GM18907 (cell line): ENCODE data around the gene DNAJB8.

Source experiments
- ATAC-seq: cut with Tn5 transposase; IDR thresholded peaks from one replicate; pipeline ENCODE4 v1.9.1; 2021; ENCODE audit warnings: mild to moderate bottlenecking, moderate library complexity; ENCODE audit not compliant: unreplicated experiment

Gene DNAJB8

DNA sequence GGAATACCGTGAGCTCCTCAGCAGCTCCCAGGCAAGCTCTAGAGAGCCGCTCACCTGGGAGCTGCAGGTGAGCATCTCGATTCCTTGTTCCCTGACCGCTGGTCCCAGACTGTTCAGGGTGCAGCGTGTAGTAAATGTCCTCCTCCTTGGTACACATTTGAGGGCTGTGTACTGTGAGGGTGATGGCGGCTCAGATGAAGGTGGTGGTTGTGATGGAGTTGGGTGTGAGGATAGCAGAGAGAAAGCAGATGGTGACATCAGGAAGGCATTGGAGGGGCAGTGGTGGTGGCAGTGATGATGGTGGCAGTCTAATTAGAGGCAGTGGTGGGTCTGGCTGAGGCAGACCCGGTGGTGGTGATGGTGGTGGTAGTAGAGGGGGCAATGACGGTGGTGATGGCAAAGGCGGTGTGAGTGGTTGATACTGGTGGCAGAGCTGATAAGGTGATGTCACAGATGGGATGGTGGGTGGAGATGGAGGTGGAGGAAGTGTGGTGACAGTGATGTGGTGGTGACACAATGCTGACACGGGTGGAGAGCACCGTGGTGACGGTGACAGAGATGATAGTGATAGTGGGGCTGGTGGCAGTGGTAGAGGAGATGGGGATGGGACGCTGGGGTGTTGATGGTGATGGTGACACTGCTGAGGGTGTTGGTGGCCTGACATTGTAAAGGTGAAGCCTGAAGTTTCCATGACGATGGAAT is at the start of gene DNAJB8:
TSS of gene DNAJB8 (minus strand) at position 51 of the 702 bp plus-strand sequence. CDS start 3,645 bp downstream, outside the sequence.
- ATAC-seq, result no peak

DNA sequence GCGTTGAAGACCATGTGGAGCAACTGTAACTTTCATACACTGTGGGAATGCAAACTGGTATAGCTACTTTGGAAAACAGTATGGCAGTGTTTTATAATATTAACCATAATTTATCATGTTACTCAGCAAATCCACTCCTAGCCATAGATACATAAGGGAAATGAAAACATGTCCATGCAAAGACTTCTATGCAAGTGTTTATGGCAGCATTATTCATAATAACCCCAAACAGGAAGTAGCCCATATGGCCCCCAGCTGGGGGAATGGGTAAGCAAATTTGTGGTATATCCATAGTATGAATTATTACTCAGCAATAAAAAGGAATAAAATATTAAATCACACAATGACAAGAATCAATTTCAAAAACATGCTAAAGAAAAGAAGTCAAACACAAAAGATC is 49.3 kb upstream of the DNAJB8 start:
- no peak for ATAC-seq

DNA sequence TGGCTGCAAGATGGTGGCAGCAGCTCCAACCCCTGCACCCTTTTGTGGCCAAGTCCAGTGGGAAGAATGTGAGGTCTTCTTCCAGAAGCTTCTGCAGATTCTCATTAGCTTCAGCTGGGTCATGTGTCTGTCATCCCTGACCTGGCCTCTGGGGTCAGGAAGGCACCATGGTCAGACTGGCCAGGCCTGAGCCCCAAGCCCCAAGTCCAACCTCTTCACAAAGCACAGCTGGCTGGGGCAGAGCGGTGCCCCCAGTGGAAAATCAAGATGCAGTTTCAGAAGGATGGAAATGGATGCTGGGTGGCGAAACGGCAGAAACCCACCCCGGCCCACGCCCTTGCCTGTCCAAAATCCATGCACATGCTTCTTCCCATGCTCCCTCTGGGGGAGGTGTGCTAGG is 42.2 kb upstream of the DNAJB8 start:
- no peak for ATAC-seq

DNA sequence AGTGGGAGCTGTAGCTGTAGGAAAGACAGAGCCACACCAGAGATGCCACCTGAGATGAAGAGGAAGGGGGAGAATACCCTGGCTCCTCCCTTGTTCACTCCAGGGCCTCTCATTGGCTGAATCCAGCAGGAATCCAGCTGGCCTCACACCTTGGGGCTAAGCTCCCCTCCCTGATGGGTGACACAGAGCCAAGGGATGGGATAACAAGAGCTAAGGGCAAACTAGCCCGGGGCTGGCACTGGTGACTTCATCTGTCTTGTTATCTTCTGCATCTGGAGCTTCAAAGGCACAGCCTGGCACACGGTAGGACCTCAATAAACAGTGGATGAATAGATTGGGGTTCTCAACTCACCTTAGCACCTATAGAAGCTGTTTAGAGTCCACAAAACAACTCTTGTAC is 40.1 kb upstream of the DNAJB8 start:
- no peak for ATAC-seq

DNA sequence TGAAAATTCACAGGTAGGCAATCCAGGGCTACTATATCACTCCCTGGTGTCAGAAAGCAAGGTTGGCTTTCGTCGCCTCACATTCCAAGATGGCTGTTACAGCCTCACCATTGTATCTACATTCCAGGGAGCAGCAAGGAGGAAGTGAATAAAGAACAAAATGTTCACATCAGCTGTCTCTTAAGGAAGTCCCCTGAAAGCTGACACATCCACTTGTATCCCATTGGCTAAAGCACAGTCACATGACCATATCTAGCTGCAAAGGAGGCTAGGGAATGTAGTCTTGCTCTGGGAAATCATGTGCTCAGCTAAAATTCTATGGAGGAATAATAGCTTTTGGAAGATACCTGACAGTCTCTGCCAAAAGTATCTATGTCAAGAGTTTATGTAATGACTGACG is 39.1 kb upstream of the DNAJB8 start:
- ATAC-seq, result no peak

DNA sequence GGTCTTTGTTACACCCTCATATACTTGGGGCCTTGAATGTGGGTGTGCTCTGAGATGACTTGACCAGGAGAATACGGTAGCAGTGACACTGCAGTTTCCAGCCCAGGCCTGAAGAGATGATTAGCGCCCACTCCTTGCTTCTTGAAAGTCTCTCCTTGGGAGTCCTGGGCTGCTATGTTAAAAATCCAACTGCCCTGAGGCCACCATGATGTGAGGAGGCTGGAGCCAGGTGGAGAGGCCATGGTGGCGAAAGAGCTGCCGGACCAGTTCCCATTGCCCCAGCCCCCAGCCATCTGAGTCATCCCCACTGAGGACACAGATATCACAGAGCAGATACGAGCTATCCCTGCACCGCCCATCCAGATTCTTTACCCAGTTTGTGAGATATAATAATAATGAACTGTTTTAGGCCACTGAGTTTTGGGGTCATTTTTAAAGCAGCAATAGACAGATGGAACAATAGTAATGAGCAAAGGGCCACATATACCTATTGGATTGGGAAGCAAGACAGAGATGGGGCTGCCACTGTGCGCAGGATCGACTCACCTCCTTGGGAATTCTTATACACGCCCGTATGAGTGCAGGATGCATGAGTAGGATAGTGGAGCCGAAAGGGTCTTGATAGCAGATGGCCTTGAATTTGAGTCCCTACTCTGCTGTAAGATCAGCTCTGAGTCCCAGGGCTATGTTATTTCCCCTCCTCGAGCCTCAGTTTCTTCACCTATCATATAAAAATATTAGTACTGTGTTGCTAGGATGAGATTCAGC is 38.5 kb upstream of the DNAJB8 start:
- ATAC-seq, result no peak

DNA sequence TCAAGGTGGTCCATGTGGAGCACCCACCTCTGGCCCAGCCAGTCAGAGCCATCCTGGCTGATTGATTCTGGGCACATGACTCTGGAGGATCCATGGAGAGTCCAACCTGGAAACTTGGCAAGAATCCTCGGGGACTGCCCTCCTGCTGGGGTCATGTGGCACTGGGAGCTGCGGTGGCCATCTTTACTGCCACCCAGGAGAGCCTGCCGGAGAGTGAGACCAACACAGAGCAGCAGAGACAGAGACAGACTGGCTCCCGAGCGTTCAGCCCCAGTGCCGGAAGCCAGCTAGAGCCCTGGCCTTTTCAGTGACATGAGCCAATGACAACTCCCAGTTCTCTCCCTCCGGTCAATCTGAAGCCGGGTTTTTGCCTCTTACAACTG is 37.8 kb upstream of the DNAJB8 start:
- no peak for ATAC-seq

DNA sequence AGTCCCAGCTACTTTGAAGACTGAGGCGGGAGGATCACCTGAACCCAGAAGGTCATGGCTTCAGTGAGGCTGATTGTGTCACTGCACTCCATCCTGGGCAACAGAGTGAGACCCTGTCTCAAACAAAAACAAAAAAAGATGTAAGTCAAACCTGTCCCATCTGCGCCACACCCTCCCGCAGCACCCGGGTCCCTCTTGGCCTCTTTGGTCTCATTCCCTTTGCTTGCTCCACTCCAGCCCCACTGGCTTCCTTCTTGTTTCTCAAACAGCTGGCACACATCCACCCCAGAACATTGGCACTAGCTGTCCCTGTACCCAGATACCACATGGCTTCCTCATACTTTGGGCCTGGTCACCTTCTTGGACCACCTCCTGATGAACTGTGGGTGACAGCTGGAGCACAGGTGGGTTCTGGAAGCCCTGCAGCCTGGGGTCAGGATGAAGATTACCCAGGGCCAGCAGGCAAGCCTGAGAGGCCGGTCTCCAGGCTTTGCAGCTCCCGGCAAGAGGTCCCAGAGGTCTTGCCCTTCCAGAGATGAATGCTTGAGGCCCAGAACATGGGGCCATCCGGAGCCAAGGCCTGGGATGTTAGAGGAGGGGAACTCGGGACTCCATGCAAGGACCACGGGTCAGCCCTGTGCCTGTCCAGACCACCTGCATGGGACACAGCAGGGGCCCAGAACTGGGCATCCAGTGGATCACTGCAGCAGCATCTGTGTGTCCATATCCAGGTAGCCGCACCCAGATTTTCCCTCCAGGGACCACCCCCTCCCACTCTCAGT is 37.3 kb upstream of the DNAJB8 start:
- ATAC-seq, result no peak

DNA sequence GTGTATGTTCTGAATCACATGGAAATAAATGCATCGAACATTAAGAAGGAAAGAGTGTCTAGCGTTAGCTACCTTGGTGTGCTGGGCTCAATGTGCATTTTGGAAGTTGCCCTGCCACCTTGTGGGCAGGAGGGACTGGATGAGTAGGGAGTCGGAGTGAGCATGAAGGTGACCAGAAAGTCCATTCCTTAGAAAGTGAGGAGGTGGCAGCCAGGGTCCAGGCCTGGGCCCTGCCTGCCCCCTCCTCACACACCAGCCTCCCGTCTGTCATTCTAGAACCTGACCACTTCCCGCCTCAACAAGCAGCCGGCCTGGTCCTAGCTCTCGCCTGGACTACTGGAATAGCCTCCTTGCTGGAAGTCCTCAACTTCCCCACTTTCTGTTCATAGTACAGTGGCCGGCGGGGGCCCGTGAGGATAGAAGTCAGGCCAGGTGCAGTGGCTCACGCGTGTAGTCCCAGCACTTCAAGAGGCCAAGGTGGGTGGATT is 36.5 kb upstream of the DNAJB8 start:
- ATAC-seq, result no peak

DNA sequence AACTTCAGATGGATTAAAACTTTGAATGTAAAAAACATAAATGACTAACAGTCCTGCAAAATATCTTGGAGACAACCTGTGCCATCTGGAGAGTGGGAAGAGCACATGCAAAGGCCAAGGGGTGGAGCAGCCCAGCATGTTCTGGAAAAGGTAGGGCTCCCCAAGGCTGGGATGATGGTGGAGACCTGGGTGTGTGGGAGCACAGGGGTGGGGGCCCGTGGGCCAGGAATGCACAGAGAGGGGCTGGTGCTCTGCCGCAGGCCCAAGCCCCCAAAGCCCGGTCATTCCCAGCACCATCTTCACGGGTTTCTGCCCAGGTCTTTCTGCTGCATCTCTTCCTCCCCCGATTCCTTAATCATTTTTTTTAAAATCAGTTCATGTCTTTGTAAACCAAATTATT is 36.0 kb upstream of the DNAJB8 start:
- no peak for ATAC-seq

DNA sequence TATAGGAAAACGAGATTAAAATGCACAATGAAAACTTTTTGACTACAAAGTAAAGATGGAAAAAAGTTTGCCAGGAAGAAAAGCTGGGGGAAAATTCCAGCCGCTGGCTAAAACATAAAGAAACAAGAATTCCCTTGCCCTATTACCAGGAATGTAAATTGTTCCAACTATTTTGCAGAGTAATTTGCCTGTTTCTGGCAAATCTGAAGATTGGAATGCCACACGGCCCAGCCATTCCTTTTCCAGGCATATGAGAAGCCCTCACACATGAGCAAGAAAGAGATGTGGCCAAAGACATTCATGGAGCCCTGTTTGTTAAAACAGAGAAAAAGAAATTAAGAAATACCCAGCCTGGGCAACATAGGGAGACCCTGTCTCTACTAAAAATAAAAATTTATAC is 34.7 kb upstream of the DNAJB8 start:
- ATAC-seq, result no peak

DNA sequence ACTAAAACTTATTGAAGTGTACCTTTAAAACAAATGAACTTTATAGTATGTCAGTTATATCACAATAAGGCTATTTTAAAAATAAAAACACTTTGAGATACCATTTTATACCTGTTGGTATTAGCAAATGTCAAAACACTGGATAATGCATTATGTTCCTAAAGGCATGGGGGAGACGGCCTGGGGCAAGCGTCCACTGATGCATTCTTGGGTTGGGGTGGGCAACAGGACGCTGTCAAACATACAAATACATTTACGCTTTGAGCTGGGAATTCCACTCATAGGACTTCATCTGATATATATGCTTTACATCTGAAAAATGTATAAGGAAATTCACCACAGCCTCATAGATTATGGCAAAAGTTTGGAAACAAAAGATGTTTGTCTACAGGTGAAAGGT is 33.9 kb upstream of the DNAJB8 start:
- ATAC-seq, result no peak

DNA sequence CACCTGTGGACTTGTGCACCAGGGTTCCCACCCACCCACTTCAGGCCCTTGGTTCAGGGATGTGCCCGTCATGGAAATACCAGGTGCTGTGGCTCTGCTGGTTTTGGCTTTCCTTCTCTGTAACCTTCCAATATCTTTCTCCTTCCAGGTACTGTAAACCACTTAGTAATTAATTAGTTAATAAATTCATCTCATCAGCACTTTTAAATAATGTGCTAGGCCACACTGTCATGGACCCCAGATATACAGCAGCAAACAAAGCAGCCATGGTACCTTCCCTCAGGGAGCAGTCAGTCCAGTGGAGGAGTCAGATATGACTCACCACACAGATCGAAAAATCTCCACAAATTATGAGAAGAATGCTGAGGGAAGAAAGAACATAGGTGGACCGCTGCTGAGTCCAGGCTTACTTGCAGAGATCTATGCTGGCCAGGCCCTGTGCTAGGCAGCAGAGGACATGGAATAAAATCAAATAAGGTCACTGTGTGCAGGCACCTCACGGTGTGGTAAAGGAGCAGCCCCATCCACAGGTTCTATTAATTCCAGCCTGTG is 33.1 kb upstream of the DNAJB8 start:
- no peak for ATAC-seq

DNA sequence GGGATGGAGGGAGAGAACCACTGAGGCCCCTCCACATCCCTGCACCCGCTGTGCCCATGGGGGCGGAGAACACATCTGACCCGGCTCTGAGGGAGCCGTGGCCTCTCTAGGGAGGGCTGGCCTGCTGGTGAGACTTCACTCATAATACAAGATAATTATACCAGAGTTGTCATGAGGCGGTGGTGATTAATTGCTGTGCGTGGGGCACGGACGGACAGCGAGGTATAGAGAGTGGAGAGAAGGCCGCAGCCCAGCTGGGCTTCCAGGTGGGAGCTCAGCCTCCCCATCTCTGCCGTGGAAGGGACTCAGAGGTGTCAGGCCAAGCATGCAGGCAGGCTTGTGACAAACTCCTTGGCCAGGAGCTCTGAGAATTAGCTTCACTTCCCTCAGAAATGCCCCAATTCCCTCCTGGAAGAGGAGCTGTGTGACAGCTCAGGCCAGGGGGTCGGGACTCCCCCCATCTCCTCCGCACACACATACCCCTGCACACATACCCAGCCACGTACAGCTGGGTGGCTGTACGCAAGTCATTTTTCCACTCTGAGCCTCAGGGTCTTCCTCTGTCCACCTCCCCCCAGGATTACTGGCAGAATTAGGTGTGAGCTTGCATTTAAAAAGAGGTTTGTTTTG is 32.3 kb upstream of the DNAJB8 start:
- ATAC-seq, result no peak

DNA sequence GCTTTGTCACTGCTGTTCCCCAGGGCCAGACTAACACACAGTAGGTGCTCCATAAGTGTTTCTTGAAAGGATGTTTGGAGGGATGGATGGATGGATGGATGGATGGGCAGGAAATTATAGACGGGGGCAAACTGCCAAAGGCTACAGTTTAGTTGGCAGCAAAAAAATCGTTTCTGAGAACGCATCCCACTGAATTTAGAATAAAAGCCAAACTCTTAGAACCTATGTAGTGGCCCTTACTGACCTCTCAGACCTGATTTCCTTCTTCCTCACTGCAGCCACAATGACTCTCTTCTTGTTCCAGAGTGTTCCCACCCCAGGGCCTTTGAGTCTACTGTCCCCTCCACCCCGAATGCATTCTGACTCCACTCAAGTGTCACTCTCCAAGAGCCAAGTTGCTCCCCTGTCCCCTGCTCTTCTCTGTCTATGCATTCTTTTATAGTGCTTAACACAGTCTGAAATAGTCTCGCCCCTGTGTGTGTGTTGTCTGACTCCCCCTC is 31.5 kb upstream of the DNAJB8 start:
- ATAC-seq, result no peak

DNA sequence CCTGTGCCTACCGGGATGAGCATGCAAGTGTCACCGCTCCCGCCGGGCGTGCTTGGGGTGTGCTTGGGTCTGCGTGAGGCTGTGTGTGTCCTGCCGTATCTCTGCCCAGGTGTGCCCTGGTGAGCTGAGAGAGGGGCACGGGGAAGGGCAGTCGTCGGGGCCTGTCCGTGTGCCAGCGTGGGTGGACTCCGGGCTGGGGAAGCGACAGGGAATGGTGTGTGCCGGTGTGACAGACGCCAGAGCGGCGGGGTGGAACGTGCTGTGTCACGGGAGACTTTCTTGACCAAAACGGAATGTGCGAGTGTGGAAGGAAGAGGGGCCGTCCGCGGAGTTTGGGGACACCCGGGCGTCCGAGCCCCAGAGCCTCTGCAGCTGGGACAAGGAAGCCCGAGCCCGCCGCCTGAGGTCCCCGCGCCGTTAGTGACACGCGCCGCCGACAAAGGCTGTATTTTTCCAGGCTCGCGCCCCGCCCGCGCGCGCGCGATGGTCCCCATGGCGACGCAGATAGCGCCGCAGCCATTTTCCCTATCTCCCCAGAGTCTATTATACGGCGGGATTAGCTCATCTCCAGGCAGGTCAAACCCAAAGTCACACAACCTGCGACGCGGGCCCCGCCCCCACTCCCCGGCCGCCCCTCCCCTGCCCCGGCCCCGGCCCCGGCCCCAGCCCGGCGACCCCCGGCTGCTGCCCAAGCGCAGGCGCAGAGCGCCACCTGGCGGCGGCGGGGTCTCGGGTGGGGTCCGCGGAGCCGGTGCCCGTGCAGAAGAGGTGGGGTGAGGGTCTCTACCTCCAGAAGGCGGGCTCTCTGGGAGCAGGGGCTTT is 30.8 kb upstream of the DNAJB8 start:
- ATAC-seq, result no peak

DNA sequence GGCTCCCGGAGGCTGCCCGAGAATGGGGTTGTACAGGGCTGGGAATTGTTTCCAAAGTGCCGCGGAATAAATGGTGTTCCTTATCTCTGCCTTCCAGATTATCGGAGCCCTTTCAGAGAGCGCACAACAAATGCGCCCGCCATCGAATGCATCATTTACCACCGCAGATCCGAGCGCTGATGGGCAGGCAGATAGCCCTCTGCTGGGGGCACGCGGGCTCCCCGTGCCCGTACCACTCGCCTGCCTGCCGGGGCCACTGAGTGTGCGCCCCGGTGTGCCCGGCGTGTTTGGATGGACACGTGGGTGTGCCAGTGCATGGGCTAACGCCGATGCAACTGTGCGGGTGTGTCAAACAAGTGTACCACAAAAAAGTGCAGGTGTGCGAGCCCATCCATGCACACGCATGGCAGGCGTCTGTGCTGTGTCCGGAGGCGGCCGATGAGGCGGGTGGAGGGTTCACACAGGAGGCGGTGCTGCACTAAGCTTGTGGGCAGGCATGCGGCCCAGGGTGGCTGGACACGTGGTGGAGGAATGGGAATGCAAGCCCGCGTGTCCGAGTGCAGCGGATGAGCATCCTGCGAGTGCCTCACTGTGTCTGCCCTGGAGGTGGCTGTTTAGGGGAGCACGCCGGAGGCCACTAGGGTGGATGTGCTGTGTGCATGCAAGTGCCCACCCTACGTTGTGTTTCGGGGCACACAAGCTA is 30.1 kb upstream of the DNAJB8 start:
- no peak for ATAC-seq

DNA sequence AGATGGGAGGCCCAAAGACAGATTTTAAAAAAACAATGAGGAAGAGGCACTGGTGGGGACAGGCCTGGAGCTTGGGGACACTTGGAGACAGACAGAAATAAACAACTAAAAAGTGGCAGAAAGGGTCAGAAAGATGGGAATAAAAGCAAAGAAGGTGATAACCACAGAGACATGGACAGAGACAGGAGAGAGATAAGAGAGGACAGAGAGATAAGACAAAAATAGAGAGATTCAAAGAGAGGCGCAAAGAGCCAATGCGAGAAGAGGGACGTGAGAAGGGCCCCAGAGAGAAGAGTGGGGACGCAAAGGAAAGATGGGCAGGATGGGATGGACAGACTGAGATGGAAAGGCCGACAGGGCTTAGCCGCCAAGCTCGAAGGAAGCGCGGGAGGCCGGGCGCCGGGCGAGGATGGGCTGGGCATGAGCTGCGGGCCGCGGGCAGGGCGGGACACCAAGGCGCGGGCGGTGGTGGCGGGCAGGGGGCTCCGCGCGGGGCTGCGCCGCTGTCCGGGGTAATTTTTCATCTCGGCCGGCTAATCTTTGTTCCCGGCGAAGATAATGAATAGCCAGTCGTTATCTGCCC is 29.4 kb upstream of the DNAJB8 start:
- ATAC-seq, result no peak

DNA sequence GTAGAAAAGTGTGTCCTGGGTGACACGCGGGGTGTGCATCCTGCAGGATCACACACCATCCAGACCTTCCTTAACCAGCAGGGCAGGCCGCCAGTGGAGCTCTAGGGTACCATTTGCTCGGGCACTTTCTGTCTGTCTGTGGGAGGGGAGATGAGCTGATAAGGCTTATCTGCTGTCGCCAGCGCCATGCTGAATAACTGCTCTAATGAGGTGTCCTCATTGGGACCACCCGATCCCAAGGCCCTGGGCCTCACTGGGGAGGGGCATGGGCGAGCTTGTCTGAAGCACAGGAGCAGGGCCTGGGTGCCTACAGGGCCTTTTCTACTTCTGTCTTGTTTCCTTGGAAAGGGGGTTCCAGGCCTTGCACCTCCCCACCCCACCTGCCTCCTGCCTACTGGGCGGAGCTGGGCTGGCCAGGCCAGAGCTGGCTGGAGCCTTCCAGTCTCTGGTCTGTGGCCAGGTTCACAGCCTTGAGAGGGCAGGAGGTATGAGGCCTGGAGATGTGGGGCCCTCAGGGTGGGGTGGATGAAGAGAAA is 28.8 kb upstream of the DNAJB8 start:
- no peak for ATAC-seq
